Left kidney (tissue), 2 donors: ENCODE data around the gene SUGCT. TPM values are rescaled to one million over a fixed set of nuclear protein-coding genes. Genes with fewer than 3 reads are reported as not detected.

Source experiments
- DNase-seq: peaks from one replicate; pipeline ENCODE4 v3.0.0-alpha.2; 2013
- polyA plus RNA-seq: library from polyadenylated mRNA; unstranded; fragments of 120-200 nt; gene quantifications from one replicate; pipeline ENCODE4 v1.2.1, GENCODE V29; 2013; ENCODE audit not compliant: insufficient read length

The SUGCT gene
- polyA plus RNA-seq, 1 donor: 14.0 TPM

DNA sequence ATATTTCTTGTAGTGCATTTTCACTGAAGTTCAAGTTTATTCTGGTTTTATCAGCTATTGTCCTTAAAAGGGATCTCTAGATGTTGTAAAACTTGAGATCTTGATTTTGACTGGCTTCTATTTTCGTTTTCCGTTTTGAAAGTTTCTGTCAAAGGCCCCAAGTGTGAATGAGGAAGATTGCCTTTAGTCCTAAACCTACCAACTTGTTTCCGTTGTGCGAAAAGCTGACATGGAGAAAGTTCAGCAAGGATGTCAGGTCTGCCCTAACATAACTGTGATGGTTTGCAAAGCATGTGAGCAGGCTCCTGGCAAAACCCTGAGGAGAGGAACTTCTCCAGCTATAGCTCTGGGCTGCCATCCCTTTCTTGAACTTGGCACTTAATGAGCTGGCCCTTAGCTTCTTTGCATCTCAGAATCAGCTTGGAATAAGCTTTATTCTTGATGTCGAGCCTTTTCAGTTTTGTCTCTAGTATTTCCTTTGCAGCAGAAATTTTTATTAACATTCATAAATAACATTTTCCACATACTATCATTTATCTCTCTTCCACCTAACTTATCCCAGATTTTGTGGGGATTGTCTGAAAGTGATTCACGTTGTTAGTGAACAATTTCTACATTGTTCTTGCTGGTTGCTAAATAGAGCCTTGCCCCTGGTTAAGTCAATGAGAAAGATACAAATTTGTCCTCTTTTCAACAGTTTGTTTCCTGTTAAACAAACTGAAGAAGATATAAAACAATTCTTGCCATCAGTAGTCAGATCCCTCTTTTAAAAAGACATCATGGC, 559.4 kb downstream of the SUGCT start:
- no peak for DNase-seq

- no peak for DNase-seq
Observed at GRCh38 chr7:40694991-40695390, 560.2 kb downstream of the SUGCT start.

- DNase-seq: no peak
Observed at GRCh38 chr7:40697653-40698052, 562.8 kb downstream of the SUGCT start.

- no peak for DNase-seq
Observed at GRCh38 chr7:40698214-40698920, 563.6 kb downstream of the SUGCT start.

DNA sequence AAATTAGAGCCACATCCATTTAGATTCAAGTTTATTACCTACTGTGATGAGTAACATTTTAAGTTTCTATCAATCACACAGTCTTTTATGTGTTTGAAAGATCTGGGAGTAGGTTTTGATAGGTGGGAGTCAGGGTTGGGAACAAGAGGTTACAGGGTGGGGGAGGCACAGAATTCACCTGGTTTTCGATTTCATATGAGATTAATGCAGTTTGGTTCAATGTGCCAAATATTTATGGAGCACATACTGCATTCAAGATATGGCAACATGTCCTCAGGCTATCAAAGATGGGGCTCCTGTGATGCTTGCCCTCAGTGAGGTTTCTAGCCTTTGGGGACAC, 564.1 kb downstream of the SUGCT start:
- no peak for DNase-seq

DNA sequence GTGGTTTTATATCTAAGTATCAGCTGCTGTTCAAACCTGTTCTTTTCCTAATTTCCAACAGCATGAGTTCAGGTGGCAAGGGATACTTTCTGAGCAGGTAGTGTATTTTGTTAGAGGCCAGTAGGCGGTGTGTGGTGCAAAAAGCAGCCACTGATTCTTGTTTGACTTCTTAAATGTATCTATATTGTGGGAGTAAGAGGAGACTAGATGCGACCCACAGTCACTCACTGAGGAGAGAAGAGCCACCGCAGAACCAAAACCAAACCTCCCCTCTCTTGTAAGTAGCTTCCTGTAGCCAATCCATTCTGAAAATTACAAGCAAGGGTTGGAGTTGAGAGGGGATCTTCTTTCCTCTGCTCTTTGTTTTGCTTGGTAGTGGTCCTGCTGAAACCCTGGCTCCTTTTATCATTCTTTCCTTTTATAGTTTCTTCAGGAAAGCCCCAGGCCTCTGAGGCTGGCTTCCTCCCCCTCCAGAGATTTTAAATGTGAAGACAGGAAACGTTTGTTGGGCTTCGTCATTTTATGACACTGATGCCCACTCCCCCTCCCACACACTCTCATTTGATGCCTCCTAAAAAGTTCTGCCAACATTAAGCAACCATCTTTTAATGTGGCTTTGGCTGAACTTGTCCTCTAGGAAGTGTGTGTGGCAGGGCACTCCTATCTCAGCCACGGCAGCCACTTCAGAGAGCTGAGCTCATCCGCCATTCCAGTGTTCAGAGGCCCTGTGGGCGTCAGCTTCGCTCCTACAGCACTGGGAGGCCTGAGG, 566.0 kb downstream of the SUGCT start:
- no peak for DNase-seq

DNA sequence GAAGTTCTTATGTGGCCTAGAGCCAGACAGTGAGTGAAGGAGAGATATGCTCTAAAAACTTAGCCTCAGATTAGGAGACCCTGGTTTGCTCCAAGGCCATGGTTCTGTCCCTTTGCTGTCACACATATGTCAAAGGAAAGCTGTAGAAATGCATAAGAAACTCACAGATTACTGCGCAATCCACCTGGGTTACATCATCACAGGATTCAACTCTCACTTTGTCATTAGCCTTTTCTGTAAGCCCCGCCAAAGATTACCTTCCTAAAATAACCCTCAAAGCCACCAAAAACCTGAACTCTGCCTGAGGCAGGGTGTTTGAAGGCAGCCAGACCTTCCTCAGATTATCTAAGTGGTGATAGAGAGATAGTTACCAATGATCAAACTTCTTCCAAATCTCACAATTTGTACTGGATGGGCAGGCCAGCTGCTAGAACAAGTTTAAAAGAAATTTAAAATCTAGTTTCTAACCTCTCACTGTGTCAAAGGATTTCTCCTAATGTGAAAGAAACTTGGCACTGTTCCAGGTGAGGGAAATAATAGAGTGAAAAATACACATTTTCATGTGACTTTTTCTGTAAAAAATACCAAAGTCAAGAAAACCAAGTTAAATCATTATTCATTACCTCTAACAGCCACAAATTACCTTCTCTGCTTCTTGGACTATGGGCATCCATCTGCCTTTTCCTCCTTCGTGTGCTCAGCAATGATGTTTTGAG, 567.2 kb downstream of the SUGCT start:
- DNase-seq: no peak

DNA sequence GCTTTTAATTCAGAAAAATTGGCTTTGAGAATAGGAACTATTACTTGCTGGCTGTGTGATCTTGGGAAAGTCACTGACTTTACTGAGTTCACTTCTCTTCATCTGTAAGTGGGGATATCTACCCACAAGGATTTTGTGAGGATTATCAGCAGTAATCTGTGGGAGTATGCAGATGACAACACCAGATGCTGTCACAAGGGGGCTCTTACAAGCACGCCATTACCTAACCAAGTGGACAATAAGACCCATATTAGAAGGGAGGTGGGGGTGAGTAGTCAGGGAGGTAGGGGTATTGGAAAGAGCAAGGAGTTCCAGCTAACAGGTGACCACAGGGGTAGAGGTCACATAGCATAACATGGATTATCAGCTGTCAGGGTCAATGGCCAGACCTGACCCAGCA, 569.4 kb downstream of the SUGCT start:
- no peak for DNase-seq

DNA sequence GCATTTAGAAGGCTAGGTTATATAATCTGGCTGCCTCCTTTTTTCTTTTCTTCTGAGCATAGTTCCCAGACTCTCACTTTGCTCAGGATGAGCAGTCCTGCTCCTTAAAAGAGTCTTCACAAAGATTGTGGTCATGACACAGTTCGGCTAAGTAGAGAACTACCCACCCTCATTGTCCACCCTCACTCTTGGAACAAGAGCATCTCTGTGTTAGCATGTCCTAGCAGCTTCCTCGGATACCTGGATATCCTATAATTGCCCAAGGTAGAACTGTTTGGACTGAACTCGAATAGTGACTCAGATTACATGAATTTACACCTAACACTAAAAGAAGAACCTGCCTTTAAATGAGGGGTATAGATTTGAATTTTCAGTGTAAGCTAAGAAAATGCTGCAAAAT, 572.0 kb downstream of the SUGCT start:
- no peak for DNase-seq

DNA sequence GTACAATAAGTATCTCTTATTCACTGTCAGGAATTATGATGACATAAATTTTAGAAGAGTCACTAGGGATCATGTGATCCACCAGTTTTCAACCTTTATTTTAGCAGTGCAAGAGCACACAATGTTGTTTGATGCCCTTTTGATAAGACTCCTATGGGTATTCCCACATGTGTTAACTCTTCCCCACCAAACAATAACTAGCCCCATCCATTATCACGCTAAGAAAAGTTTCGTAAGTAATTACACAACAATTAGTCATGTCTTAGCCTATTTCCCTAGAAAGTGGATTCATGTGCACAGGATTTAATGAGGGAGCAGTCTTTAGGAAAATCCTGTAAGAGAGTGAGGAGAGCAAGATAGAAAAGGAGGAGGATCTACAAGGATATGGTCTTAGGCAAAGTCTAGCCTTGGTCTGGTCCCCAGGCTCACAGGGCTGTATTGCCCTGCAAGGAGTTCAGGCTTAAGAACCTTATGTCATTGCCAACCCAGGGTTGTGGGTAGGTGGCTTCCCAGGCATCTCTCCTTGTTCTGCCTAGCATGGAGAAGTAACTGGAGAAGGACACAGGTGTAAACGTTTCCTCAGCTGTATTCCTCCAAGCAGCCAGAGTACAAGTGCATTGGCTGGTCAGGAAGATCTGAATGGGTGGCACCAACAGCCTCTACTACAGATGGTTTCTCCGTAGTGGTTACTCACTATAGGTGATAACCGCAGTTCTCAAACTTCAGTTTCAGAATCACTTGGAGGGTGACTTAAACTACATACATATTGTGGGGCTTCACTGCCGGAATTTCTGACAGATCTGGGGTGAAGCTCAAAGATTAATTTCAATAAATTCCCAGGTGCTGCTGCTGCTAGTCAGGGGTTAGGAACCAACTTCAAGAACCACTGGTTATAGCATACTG, 574.5 kb downstream of the SUGCT start:
- DNase-seq: no peak

GRCh38 chr7:40711706-40712105, 576.9 kb downstream of the SUGCT start:
- no peak for DNase-seq

DNA sequence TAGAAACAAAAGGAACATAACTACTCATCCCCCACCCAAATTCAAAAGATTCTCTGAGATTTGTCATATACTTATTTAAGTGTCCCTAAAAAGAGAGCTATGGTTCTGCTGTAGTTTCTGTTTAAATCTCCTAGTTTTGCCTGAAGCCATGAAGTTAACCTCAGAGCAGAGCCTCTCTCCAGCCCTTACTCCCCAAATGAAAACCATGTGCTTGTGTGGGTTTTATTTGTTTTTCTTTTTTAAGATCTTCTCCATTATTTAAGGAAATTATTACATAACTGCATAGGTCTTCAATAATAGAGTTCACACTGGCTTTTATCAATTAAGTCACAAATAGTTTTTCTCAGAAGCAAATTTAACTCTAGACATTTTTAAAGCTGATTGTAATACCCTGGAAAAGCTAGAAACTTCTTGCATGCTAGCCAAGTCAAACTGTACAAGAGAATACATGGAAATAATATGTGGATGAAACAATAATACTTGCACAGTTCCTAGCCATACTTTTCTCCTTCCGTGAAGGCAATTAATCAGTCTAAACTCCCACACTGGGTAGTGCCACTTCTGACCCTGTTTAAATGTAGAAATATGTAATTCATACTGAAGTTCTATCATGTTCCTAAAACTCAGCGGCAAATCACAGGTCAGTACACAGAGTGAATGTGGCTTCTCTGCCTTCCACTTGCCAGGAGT, 579.7 kb downstream of the SUGCT start:
- DNase-seq: no peak

- no peak for DNase-seq
Observed at GRCh38 chr7:40715053-40715430, 580.2 kb downstream of the SUGCT start.

DNA sequence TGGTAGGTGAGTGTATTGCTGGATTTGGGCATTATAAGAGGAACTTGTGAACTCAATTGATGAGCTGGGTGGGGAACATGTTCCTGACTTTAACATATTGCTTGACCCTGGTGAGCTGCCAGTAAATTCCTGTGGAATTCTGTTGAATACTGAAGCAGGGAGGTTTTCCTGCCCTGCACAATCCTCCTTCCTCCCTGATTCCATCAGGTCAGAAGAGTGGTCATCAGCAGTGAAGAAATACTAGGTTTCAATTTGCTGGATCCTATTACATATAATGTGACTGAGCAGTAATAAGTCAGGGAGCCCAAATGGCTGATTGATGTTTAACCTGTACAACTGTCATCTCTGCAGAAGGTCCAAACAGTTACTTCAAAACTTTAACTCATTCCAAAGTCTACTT, 581.2 kb downstream of the SUGCT start:
- DNase-seq: no peak

- DNase-seq: no peak
Observed at GRCh38 chr7:40717242-40717641, 582.4 kb downstream of the SUGCT start.

- no peak for DNase-seq
Observed at GRCh38 chr7:40720416-40720815, 585.6 kb downstream of the SUGCT start.

GRCh38 chr7:40721342-40721949, 586.6 kb downstream of the SUGCT start:
- DNase-seq: no peak

GRCh38 chr7:40722242-40722641, 587.4 kb downstream of the SUGCT start:
- no peak for DNase-seq

DNA sequence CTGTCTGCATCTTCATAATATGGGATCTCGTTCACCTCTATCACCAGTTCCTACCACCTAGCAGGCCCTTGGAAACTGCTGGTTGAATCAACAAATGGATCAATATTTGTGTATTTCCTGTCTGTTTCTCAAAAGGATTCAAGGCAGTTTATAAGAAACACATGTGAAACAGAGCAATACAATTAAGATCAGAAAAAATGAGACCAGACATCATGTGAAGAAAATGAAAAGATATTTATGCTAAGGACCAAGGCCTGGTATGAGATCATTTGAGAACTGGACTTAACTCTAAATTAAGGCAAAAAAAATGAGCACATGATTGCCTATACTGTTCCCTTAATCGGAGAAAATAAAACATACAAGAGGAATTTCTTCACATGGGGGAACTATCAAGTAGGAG, 589.0 kb downstream of the SUGCT start:
- DNase-seq: no peak

DNA sequence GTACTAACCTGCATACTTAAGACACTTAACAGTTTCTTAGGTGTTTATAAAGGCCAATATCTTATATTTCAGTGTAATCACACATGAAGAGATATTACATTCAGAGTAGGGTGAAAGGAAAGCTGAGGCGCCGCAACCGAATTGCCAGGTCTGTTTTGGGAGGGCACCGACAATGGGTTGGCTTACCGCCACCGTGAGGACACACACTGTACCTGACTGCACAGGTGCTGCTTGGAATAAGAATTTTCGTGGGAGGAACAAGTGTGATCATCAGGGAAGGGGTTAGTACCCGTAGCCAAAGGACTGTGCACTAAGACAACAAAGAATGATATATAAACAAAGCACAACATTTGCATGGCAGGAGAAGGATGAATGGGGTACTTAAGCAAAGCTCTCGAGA, 591.8 kb downstream of the SUGCT start:
- DNase-seq: no peak
